ENCODE results near the gene IL17A. TPM values are rescaled to one million over a fixed set of nuclear protein-coding genes. Genes with fewer than 3 reads are reported as not detected.

IL17A gene
- total RNA-seq, 1 experiment from 2014 or later = not detected

- Histone ChIP-seq H3K27ac (ENCODE audit: low read length) (no peak overlapping the region), H3K4me1 (ENCODE audit: control insufficient read depth, insufficient read depth, low read length) (no peaks in the 10 kb centered on the region), H3K27me3 (ENCODE audit: control insufficient read depth, insufficient read depth, low read length) (no peaks in the 10 kb centered on the region; the same call in 1 of the 2 replicates), H3K36me3 (ENCODE audit: control insufficient read depth, insufficient read depth, low read length) (no peaks in the 10 kb centered on the region), H3K9me3 (ENCODE audit: control insufficient read depth, insufficient read depth, low read depth, low read length) (no peaks in the 10 kb centered on the region), H3K4me3 (ENCODE audit: low read depth in 2 of 2, low read length in 2 of 2) (no peak overlapping the region)
- ATAC-seq (no peak), DNase-seq (ENCODE audit: low read depth, low spot score) (no peak)
- no peak for TF ChIP-seq SIN3A (IDR thresholded peaks at IDR 0.05; ENCODE audit: borderline replicate concordance, insufficient read depth, low read depth, low read length)
- TF ChIP-seq TCF7L2 (IDR thresholded peaks at IDR 0.05; ENCODE audit: low read depth, low read length) = no peak
- TF ChIP-seq CTCF (IDR thresholded peaks at IDR 0.05) = no peak
- TF ChIP-seq POLR2AphosphoS5 (IDR thresholded peaks at IDR 0.05; ENCODE audit: low read depth, low read length) = no peak
- no peak for TF ChIP-seq REST (IDR thresholded peaks at IDR 0.05; ENCODE audit: insufficient read depth in 1 of 2, low read depth in 2 of 2, low read length in 1 of 2)
- no TSS peak for BruUV-seq (replicated peaks)
- ChIA-PET POLR2A (no interaction called here), CTCF (no interaction called here)
- in situ Hi-C loops (cut with HindIII; ENCODE audit: low pct_unique_long_range_greater_than_20kb, low sequenced_read_pairs) (no loop called here), intact Hi-C loops (cut with micrococcal nuclease; ENCODE audit: unreplicated experiment) (no loop called here)
Observed at GRCh38 chr6:52227495-52227894, 41.3 kb downstream of the IL17A start.

- Histone ChIP-seq H3K27me3 (ENCODE audit: control insufficient read depth, insufficient read depth, low read length) (peaks cover 6% of the 10 kb centered on the region), H3K27ac (ENCODE audit: low read length) (no peak overlapping the region), H3K4me1 (ENCODE audit: control insufficient read depth, insufficient read depth, low read length) (no peaks in the 10 kb centered on the region; the same call in 1 of the 2 replicates), H3K36me3 (ENCODE audit: control insufficient read depth, insufficient read depth, low read length) (no peaks in the 10 kb centered on the region), H3K9me3 (ENCODE audit: control insufficient read depth, insufficient read depth, low read depth, low read length) (no peaks in the 10 kb centered on the region), H3K4me3 (ENCODE audit: low read depth in 2 of 2, low read length in 2 of 2) (no peak overlapping the region)
- ChIA-PET POLR2A (no interaction called here), CTCF (no interaction called here)
- in situ Hi-C loops (cut with HindIII; ENCODE audit: low pct_unique_long_range_greater_than_20kb, low sequenced_read_pairs) = no loop called here
- DNase-seq (ENCODE audit: low read depth, low spot score) (no peak), ATAC-seq (no peak)
- intact Hi-C loops (cut with micrococcal nuclease; ENCODE audit: unreplicated experiment) = no loop called here
- no TSS peak for BruUV-seq (replicated peaks)
- TF ChIP-seq POLR2AphosphoS5 (IDR thresholded peaks at IDR 0.05; ENCODE audit: low read depth, low read length) (no peak), TCF7L2 (IDR thresholded peaks at IDR 0.05; ENCODE audit: low read depth, low read length) (no peak), REST (IDR thresholded peaks at IDR 0.05; ENCODE audit: insufficient read depth in 1 of 2, low read depth in 2 of 2, low read length in 1 of 2) (no peak), CTCF (IDR thresholded peaks at IDR 0.05) (no peak), SIN3A (IDR thresholded peaks at IDR 0.05; ENCODE audit: borderline replicate concordance, insufficient read depth, low read depth, low read length) (no peak)
Observed at GRCh38 chr6:52230685-52231084, 44.5 kb downstream of the IL17A start.

Measured in Panc1 (cell line).